Measurements from ENCODE around the gene TBC1D2. TPM values are rescaled to one million over a fixed set of nuclear protein-coding genes. Genes with fewer than 3 reads are reported as not detected.

Gene TBC1D2
- total and polyA plus RNA-seq, 5 donors, result 1.6 to 3.5 (median 3.0) TPM

DNA sequence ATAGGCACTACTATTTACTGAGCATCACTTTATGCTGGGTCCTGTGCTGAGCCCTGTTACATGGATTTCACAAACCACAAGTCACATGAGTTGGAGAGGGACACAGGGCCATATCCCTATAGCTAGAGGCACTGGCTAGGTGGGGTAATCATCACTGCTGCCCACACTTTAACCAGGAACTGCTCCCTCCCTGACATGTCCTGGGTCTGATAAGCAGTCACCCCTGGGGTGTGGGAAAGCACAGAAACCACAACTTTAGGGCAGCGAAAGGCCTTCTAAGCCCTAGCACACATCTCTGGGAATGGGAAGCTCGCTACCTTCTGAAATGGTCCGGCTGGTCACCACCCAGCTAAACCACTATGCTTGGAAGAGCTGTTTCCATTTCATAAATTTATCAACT is 15.0 kb downstream of the TBC1D2 start:
- WGBS, result 90% methylated on average over 3 of the region's 3 CpGs
- H3K27ac ChIP-seq (ENCODE audit: low read length), result no peak overlapping the region
- H3K4me1 ChIP-seq (ENCODE audit: control insufficient read depth, insufficient read depth, low read length), result no peaks in the 10 kb centered on the region
- DNase-seq (no peak), ATAC-seq (no peak)
- H3K9me3 ChIP-seq (ENCODE audit: control insufficient read depth, low read length), result no peaks in the 10 kb centered on the region
- intact Hi-C loops (cut with DNase I), result no loop called here
- no peak overlapping the region for H3K4me3 ChIP-seq (ENCODE audit: low read length)
- no peaks in the 10 kb centered on the region for H3K27me3 ChIP-seq (ENCODE audit: control insufficient read depth, insufficient read depth)

DNA sequence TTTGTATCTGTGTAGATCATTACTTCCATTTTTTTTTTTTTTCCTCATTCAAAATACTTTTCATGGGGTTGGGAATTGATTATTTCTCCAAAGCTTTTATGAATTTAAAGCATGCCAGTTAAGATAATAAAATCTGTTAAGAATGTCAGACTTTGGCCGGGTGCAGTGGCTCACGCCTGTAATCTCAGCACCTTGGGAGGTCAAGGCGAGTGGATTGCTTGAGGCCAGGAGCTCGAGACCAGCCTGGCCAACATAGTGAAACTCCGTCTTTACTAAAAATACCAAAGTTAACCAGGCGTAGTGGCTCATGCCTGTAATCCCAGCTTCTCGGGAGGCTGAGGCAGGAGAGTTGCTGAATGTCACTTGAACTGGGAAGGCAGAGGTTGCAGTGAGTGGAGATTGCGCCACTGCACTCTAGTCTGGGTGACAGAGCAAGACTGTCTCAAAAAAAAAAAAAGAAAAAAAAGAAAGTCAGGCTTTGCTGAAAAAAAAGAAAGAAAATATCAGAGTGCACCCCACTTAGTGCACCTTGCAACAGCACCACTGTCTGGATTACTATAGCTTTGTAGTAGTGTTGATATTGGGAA is 18.5 kb downstream of the TBC1D2 start:
- intact Hi-C loops (cut with DNase I), result no loop called here
- no peak for ATAC-seq
- no peaks in the 10 kb centered on the region for H3K4me1 ChIP-seq (ENCODE audit: control insufficient read depth, insufficient read depth, low read length)
- H3K4me3 ChIP-seq (ENCODE audit: low read length), result no peak overlapping the region
- no peak for DNase-seq
- H3K27me3 ChIP-seq (ENCODE audit: control insufficient read depth, insufficient read depth), result no peaks in the 10 kb centered on the region
- no peaks in the 10 kb centered on the region for H3K9me3 ChIP-seq (ENCODE audit: control insufficient read depth, low read length)
- 88% methylated on average over 8 of the region's 8 CpGs for WGBS
- H3K27ac ChIP-seq (ENCODE audit: low read length), result no peak overlapping the region

DNA sequence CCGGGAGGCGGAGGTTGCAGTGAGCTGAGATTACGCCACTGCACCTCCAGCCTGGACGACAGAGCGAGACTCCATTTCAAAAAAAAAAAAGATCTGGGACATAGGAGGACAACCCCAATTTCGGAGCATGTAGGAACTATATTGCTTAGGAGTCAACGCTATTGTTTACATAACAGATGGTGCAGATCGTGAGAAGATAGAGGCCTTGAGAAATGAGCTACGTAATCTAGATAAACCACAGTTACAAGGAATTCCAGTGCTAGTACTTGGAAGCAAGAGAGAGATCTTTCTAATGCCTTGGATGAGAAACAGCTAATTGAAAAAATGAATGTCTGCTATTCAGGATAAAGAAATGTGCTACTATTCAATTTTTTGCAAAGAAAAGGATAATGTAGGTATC is 20.3 kb downstream of the TBC1D2 start:
- H3K27ac ChIP-seq (ENCODE audit: low read length), result no peak overlapping the region
- intact Hi-C loops (cut with DNase I), result no loop called here
- no peak for ATAC-seq
- 92% methylated on average over 9 of the region's 9 CpGs for whole genome bisulfite sequencing
- no peak overlapping the region for H3K4me3 ChIP-seq (ENCODE audit: low read length)
- no peaks in the 10 kb centered on the region for H3K9me3 ChIP-seq (ENCODE audit: control insufficient read depth, low read length)
- H3K4me1 ChIP-seq (ENCODE audit: control insufficient read depth, insufficient read depth, low read length), result no peaks in the 10 kb centered on the region
- no peaks in the 10 kb centered on the region for H3K27me3 ChIP-seq (ENCODE audit: control insufficient read depth, insufficient read depth)
- DNase-seq, result no peak

DNA sequence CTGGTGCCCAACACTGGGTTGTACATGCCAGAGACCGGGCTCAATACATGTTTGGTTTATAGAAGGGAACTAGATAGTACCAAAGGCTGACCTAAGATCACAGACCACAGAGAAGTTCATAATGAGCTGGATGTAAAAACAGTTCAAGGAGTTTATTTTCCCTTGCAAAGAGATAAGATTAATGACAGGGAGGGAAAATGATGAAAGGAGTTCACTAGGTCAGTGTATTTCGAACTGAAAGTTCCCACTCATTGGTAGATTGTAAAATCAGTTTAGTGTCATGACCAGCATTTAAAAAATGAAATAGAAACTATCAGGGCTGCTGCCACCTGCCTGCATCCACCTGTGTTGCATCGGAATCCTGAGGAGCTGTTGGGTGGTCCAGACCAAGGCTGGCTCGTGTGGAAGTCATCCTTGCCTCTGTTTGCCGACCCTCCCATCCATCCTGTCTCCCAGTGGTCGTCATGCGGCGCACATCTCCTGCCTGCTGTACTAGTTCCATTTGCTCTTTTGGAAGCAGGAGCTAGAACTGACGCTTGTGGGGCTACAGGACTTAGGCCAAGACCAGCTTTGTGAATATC is 21.1 kb downstream of the TBC1D2 start:
- Histone ChIP-seq H3K27ac (ENCODE audit: low read length) (no peak overlapping the region), H3K27me3 (ENCODE audit: control insufficient read depth, insufficient read depth) (no peaks in the 10 kb centered on the region), H3K4me3 (ENCODE audit: low read length) (no peak overlapping the region), H3K4me1 (ENCODE audit: control insufficient read depth, insufficient read depth, low read length) (no peaks in the 10 kb centered on the region), H3K9me3 (ENCODE audit: control insufficient read depth, low read length) (no peaks in the 10 kb centered on the region)
- no peak for ATAC-seq
- WGBS, result 78% methylated on average over 9 of the region's 9 CpGs
- no peak for DNase-seq
- intact Hi-C loops (cut with DNase I), result no loop called here

DNA sequence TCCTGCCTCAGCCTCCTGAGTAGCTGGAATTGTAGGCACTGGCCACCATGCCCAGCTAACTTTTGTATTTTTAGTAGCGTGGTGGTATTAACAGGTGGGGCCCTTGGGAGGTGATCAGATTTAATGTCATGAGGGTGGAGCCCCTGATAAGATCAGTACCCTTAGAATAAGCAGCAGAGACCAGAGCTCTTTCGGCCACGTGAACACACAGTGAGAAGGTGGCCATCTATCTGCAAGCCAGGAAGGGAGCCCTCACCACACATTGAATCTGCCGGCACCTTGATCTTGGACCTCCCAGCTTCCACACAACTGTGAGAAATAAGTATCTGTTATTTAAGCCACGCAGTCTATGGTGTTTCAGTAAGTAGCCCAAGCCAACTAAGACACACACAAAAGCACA is 22.5 kb downstream of the TBC1D2 start:
- no peak overlapping the region for H3K4me3 ChIP-seq (ENCODE audit: low read length)
- intact Hi-C loops (cut with DNase I), result no loop called here
- H3K27me3 ChIP-seq (ENCODE audit: control insufficient read depth, insufficient read depth), result no peaks in the 10 kb centered on the region
- H3K4me1 ChIP-seq (ENCODE audit: control insufficient read depth, insufficient read depth, low read length), result no peaks in the 10 kb centered on the region
- 94% methylated on average over 5 of the region's 5 CpGs for WGBS
- no peak overlapping the region for H3K27ac ChIP-seq (ENCODE audit: low read length)
- DNase-seq (no peak), ATAC-seq (no peak)
- H3K9me3 ChIP-seq (ENCODE audit: control insufficient read depth, low read length), result no peaks in the 10 kb centered on the region

DNA sequence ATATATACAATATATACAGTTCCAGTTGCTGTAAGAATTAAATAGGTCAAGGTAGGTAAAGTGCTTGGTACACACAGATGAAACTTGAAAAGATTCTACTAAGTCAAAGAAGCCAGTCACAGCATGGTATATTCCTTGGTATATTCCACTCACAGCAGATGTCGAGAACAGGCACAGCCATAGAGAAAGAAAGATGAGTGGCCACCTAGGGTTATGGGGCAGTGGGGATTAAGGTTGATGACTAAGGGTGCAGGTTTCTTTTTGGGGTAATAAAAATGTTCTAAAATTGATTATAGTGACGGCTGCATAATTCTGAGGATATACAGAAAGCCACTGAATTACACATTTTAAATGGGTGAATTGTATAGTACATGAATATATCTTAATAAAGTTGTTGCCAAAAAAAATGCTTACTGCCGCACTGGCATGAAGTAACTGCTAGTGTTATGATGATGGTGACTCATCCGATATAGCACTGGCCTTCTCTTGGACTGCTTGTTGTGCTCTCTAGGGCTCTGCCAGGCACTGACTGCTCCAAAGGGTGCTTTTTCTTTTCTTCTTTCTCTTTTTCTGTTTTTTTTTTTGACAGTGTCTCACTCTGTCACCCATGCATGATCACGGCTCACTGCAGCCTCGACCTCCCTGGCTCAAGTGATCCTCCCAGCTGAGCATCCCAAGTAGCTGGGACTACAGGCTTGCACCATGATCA is 23.5 kb downstream of the TBC1D2 start:
- ATAC-seq (no peak), DNase-seq (no peak)
- Histone ChIP-seq H3K4me3 (ENCODE audit: low read length) (no peak overlapping the region), H3K27ac (ENCODE audit: low read length) (no peak overlapping the region), H3K27me3 (ENCODE audit: control insufficient read depth, insufficient read depth) (no peaks in the 10 kb centered on the region), H3K9me3 (ENCODE audit: control insufficient read depth, low read length) (no peaks in the 10 kb centered on the region), H3K4me1 (ENCODE audit: control insufficient read depth, insufficient read depth, low read length) (no peaks in the 10 kb centered on the region)
- intact Hi-C loops (cut with DNase I), result no loop called here
- WGBS, result 83% methylated on average over 6 of the region's 6 CpGs

DNA sequence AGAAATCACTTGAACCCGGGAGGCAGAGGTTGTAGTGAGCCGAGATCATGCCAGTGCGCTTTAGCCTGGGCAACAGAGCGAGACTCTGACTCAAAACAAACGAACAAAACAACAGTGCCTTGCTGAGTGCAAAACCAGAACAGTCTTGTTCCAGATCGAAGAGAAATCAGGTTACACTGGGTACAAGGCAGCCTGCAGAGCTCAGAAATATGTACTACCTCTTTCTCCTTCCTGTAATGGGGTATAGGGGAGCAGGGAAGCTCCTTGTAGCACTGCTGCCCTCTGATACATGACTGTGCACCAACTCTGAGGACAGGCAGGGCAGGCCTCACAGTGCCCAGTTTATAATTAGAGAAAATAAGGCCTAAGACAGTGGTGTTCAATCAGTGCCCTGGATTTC is 24.7 kb downstream of the TBC1D2 start:
- no peaks in the 10 kb centered on the region for H3K9me3 ChIP-seq (ENCODE audit: control insufficient read depth, low read length)
- H3K4me3 ChIP-seq (ENCODE audit: low read length), result no peak overlapping the region
- WGBS, result 94% methylated on average over 6 of the region's 6 CpGs
- DNase-seq (no peak), ATAC-seq (no peak)
- H3K4me1 ChIP-seq (ENCODE audit: control insufficient read depth, insufficient read depth, low read length), result no peaks in the 10 kb centered on the region
- H3K27ac ChIP-seq (ENCODE audit: low read length), result no peak overlapping the region
- no peaks in the 10 kb centered on the region for H3K27me3 ChIP-seq (ENCODE audit: control insufficient read depth, insufficient read depth)
- intact Hi-C loops (cut with DNase I), result no loop called here

DNA sequence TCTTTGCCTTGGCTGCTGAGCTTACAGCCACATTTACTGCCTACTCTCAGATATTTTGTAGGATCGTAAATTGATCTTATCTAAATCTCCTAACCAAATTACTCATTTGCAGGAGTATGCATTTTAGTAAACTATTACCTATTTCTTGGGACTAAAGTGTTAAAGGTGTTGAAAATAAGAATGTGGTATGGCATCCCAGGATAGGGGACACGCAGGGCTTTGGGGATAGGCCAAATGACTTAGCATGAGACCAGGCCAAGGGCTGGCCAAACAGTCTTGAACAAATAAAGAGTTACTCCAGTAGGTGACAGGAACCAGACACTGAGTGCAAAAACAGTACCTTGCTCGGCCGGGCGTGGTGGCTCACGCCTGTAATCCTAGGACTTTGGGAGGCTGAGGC is 25.1 kb downstream of the TBC1D2 start:
- DNase-seq (no peak), ATAC-seq (no peak)
- intact Hi-C loops (cut with DNase I), result no loop called here

DNA sequence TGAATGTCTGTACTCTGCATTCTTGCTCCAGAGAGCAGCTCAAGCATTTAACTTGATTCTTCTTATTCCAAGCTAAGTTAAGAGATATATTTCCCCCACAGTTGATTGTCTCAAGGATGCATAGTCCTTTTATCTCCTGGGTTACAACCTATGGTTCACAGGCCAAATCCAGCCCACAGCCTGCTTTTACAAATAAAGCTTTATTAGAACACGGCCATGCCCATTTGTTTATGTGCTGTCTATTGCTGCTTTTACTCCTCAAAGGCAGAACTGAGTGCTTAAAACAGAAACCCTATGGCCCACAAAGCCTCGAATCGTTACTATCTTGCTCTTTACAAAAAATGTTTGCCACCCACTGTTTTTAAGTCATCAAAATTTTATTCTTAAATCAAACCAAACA is 25.8 kb downstream of the TBC1D2 start:
- Histone ChIP-seq H3K27ac (ENCODE audit: low read length) (no peak overlapping the region), H3K27me3 (ENCODE audit: control insufficient read depth, insufficient read depth) (no peaks in the 10 kb centered on the region), H3K4me3 (ENCODE audit: low read length) (no peak overlapping the region), H3K4me1 (ENCODE audit: control insufficient read depth, insufficient read depth, low read length) (no peaks in the 10 kb centered on the region), H3K9me3 (ENCODE audit: control insufficient read depth, low read length) (no peaks in the 10 kb centered on the region)
- intact Hi-C loops (cut with DNase I), result no loop called here
- no peak for ATAC-seq
- no peak for DNase-seq
- 91% methylated on average over 3 of the region's 3 CpGs for WGBS

More for the DNA sequence above, 25.1 kb downstream of the TBC1D2 start:
- H3K4me3 ChIP-seq (ENCODE audit: low read length), result no peak overlapping the region
- no peaks in the 10 kb centered on the region for H3K27me3 ChIP-seq (ENCODE audit: control insufficient read depth, insufficient read depth)
- no peaks in the 10 kb centered on the region for H3K9me3 ChIP-seq (ENCODE audit: control insufficient read depth, low read length)
- no peaks in the 10 kb centered on the region for H3K4me1 ChIP-seq (ENCODE audit: control insufficient read depth, insufficient read depth, low read length)
- WGBS, result 96% methylated on average over 6 of the region's 6 CpGs
- no peak overlapping the region for H3K27ac ChIP-seq (ENCODE audit: low read length)

DNA sequence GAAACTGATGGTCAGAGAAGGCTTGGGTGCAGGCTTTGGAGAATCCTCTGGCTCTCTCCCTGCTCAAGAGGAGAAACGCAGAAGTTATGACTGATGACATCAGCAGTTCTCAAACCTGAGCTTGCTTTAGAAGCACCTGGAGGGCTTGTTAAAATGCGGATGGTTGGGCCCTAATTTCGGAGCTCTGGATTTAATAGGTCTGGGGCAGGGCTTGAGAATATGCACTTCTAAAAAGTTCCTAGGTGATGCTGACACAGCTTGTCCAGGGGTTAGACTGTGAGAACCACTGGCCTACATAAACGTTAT is 26.4 kb downstream of the TBC1D2 start:
- DNase-seq (no peak), ATAC-seq (no peak)
- intact Hi-C loops (cut with DNase I), result no loop called here
- no peaks in the 10 kb centered on the region for H3K9me3 ChIP-seq (ENCODE audit: control insufficient read depth, low read length)
- H3K27me3 ChIP-seq (ENCODE audit: control insufficient read depth, insufficient read depth), result no peaks in the 10 kb centered on the region
- no peaks in the 10 kb centered on the region for H3K4me1 ChIP-seq (ENCODE audit: control insufficient read depth, insufficient read depth, low read length)
- WGBS, result 85% methylated on average over 4 of the region's 4 CpGs
- no peak overlapping the region for H3K27ac ChIP-seq (ENCODE audit: low read length)
- H3K4me3 ChIP-seq (ENCODE audit: low read length), result no peak overlapping the region

DNA sequence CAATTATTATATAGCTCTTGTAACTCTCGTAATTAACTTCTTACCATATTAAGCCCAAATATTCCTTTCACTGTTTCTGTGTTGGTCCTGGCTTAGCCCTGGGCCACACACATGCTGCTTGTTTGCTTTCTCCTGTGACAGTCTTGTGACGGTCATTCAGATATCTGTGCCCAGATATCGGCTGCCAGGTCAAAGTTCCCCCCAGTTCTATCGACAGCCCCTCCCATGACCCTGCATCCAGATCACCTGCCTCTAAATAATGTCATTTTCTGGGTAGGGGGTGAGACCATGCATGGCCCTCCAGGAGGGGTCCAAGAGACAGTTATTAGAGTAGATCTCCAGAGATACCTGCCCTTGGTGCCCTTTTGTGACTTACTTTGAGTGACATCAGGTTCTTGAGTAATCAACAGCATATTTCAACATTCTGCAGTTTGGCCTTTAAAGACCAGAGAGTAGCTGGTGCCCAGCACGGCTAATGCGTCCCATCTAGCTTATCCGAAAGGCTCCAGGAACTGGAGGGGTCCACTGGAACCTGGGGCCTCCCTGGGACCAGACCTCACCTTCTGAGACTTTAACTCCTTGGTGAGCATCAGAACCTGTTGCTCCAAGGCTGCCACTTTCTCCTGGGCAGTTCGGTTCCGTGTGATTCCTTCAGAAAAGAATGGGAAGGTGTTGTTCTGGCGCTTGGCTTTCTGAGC is 26.9 kb downstream of the TBC1D2 start:
- Histone ChIP-seq H3K4me3 (ENCODE audit: low read length) (no peak overlapping the region), H3K9me3 (ENCODE audit: control insufficient read depth, low read length) (no peaks in the 10 kb centered on the region), H3K4me1 (ENCODE audit: control insufficient read depth, insufficient read depth, low read length) (no peaks in the 10 kb centered on the region), H3K27me3 (ENCODE audit: control insufficient read depth, insufficient read depth) (no peaks in the 10 kb centered on the region), H3K27ac (ENCODE audit: low read length) (no peak overlapping the region)
- intact Hi-C loops (cut with DNase I), result no loop called here
- 85% methylated on average over 10 of the region's 10 CpGs for WGBS
- ATAC-seq (no peak), DNase-seq (no peak)

Data from right cardiac atrium (tissue), 5 donors.